Astrocyte (in vitro differentiated cells and primary cell): Measurements from ENCODE around the gene SNAP25.

Source experiments
- CTCF ChIP-seq: IDR thresholded peaks from 2 replicates; pipeline ENCODE4 v1.5.1; 2011; ENCODE audit warnings: low read depth, mild to moderate bottlenecking, inconsistent platforms, low read length, moderate library complexity; ENCODE audit not compliant: insufficient read depth
- EZH2 ChIP-seq: IDR thresholded peaks from 2 replicates; pipeline ENCODE4 v1.6.1; 2012; ENCODE audit warnings: mild to moderate bottlenecking, low read length, inconsistent platforms; ENCODE audit not compliant: insufficient read depth

GRCh38 chr20:10271494-10272219 is 53.0 kb downstream of the SNAP25 start:
- TF ChIP-seq CTCF = no peak
- TF ChIP-seq EZH2 = no peak
